Measurements from ENCODE around the gene ZFPM1.

GRCh38 chr16:88524274-88524972 lies 71.3 kb downstream of the ZFPM1 start:
- TF ChIP-seq CTCF (IDR thresholded peaks at IDR 0.05) (no peak), POLR2A (IDR thresholded peaks at IDR 0.05) (no peak)

All from thyroid gland (tissue), 4 donors.